ENCODE measurements around the gene KLHL29. TPM values are rescaled to one million over a fixed set of nuclear protein-coding genes. Genes with fewer than 3 reads are reported as not detected.

Gene KLHL29
- total and polyA plus RNA-seq, 10 of the 15 experiments (the other 5 are each of a cell fraction or from before 2014, with no cell fraction given), result 1.4 to 19.5 (median 6.1) TPM

DNA sequence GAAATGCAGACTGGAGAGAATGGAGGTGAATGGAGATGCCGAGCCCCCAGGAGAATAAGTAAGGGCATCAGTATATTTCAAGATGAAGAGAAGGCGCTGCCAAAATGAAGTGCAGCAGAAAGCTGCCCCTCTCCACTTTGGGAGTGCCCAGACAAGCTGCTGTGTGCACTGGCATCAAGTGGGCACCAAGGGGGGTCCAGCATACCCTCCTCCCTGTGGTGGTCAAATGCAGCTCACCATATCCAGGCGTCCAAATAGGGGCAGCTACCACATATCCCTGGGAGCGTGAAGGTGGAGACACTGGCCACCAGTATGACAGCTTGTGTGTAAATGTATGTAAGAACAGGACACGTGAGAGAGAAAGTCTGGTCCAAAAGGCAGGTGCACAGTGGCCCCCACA is 236.6 kb downstream of the KLHL29 start (continued):
- TF ChIP-seq, protein P1, sequence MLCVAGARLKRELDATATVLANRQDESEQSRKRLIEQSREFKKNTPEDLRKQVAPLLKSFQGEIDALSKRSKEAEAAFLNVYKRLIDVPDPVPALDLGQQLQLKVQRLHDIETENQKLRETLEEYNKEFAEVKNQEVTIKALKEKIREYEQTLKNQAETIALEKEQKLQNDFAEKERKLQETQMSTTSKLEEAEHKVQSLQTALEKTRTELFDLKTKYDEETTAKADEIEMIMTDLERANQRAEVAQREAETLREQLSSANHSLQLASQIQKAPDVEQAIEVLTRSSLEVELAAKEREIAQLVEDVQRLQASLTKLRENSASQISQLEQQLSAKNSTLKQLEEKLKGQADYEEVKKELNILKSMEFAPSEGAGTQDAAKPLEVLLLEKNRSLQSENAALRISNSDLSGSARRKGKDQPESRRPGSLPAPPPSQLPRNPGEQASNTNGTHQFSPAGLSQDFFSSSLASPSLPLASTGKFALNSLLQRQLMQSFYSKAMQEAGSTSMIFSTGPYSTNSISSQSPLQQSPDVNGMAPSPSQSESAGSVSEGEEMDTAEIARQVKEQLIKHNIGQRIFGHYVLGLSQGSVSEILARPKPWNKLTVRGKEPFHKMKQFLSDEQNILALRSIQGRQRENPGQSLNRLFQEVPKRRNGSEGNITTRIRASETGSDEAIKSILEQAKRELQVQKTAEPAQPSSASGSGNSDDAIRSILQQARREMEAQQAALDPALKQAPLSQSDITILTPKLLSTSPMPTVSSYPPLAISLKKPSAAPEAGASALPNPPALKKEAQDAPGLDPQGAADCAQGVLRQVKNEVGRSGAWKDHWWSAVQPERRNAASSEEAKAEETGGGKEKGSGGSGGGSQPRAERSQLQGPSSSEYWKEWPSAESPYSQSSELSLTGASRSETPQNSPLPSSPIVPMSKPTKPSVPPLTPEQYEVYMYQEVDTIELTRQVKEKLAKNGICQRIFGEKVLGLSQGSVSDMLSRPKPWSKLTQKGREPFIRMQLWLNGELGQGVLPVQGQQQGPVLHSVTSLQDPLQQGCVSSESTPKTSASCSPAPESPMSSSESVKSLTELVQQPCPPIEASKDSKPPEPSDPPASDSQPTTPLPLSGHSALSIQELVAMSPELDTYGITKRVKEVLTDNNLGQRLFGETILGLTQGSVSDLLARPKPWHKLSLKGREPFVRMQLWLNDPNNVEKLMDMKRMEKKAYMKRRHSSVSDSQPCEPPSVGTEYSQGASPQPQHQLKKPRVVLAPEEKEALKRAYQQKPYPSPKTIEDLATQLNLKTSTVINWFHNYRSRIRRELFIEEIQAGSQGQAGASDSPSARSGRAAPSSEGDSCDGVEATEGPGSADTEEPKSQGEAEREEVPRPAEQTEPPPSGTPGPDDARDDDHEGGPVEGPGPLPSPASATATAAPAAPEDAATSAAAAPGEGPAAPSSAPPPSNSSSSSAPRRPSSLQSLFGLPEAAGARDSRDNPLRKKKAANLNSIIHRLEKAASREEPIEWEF (IDR thresholded peaks at IDR 0.05; ENCODE audit: insufficient replicate concordance, low read depth, low read length), result no peak
- TF ChIP-seq RCOR1 (conservative IDR thresholded peaks at IDR 0.05; ENCODE audit: low read depth, low read length) (no peak), RBBP5 (conservative IDR thresholded peaks at IDR 0.05) (no peak), MYB (IDR thresholded peaks at IDR 0.05; ENCODE audit: borderline replicate concordance, low read depth, low read length) (no peak), ETV6 (conservative IDR thresholded peaks at IDR 0.05 in 1 of 2, IDR thresholded peaks at IDR 0.05 in 1 of 2; ENCODE audit: borderline replicate concordance in 1 of 2, low read depth in 1 of 2) (no peak), DPF2 (IDR thresholded peaks at IDR 0.05) (no peak), SREBF2 (IDR thresholded peaks at IDR 0.05; ENCODE audit: low read length) (no peak), CEBPB (IDR thresholded peaks at IDR 0.05; ENCODE audit: borderline replicate concordance in 1 of 2, low read depth in 2 of 2, low read length in 2 of 2) (no peak), HDAC6 (IDR thresholded peaks at IDR 0.05; ENCODE audit: unreplicated experiment) (no peak), SRF (IDR thresholded peaks at IDR 0.05; ENCODE audit: low read depth in 2 of 2, low read length in 2 of 2) (no peak), HDAC2 (IDR thresholded peaks at IDR 0.05) (no peak)
- TF ChIP-seq, protein P2, sequence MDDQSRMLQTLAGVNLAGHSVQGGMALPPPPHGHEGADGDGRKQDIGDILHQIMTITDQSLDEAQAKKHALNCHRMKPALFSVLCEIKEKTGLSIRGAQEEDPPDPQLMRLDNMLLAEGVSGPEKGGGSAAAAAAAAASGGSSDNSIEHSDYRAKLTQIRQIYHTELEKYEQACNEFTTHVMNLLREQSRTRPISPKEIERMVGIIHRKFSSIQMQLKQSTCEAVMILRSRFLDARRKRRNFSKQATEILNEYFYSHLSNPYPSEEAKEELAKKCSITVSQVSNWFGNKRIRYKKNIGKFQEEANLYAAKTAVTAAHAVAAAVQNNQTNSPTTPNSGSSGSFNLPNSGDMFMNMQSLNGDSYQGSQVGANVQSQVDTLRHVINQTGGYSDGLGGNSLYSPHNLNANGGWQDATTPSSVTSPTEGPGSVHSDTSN (IDR thresholded peaks at IDR 0.05; ENCODE audit: insufficient replicate concordance, low read depth, low read length), result no peak
